GM21786 (cell line): ENCODE results near the gene MED8.
"Not testable (repeated sequence)": the region's sequence is repeated elsewhere in the genome, so short reads cannot be mapped to it uniquely, and the experiment has no call there.

Experiments
- ATAC-seq: cut with Tn5 transposase; IDR thresholded peaks from one replicate; pipeline ENCODE4 v1.9.1; 2021; ENCODE audit not compliant: unreplicated experiment

MED8 gene

GRCh38 chr1:43422995-43423671 is 33.5 kb upstream of the MED8 start:
- no peak for ATAC-seq

GRCh38 chr1:43421976-43422750 is 32.6 kb upstream of the MED8 start:
- no peak for ATAC-seq

- ATAC-seq = no peak
These were observed 31.8 kb upstream of the MED8 start for GRCh38 chr1:43421396-43421795.

GRCh38 chr1:43420874-43421273 is 31.3 kb upstream of the MED8 start:
- ATAC-seq = no peak

GRCh38 chr1:43419627-43420425 is 30.2 kb upstream of the MED8 start:
- no peak for ATAC-seq

GRCh38 chr1:43418858-43419257 is 29.3 kb upstream of the MED8 start:
- ATAC-seq = no peak

- ATAC-seq = no peak
These were observed 26.3 kb upstream of the MED8 start for GRCh38 chr1:43415901-43416300.

- ATAC-seq = no peak
These were observed 25.1 kb upstream of the MED8 start for GRCh38 chr1:43414634-43415223.

- not testable (repeated sequence) for ATAC-seq
These were observed 23.8 kb upstream of the MED8 start for GRCh38 chr1:43413426-43413825.

GRCh38 chr1:43410571-43410970 is 21.0 kb upstream of the MED8 start:
- no peak for ATAC-seq

GRCh38 chr1:43405876-43406234 is 16.3 kb upstream of the MED8 start:
- no peak for ATAC-seq

GRCh38 chr1:43405219-43405875 is 15.7 kb upstream of the MED8 start:
- no peak for ATAC-seq

GRCh38 chr1:43404353-43404752 is 14.8 kb upstream of the MED8 start:
- ATAC-seq = no peak

GRCh38 chr1:43402089-43402865 is 12.7 kb upstream of the MED8 start:
- ATAC-seq = no peak

GRCh38 chr1:43400441-43400840 is 10.8 kb upstream of the MED8 start:
- ATAC-seq = not testable (repeated sequence)

- ATAC-seq = no peak
These were observed 8.6 kb upstream of the MED8 start for GRCh38 chr1:43398227-43398626.

GRCh38 chr1:43396059-43396458 is 6.5 kb upstream of the MED8 start:
- ATAC-seq = no peak

- ATAC-seq = no peak
These were observed 5.9 kb upstream of the MED8 start for GRCh38 chr1:43395523-43395922.

GRCh38 chr1:43392702-43393101 is 3.1 kb upstream of the MED8 start:
- ATAC-seq = no peak

GRCh38 chr1:43388613-43389012 is 987 bp downstream of the MED8 start:
- ATAC-seq = no peak
